Stimulated activated CD8-positive, alpha-beta memory T cell treated with anti-CD3 and anti-CD28 coated beads, Interleukin-12 subunit alpha, Interleukin-12 subunit beta, amount 100 ng/mL, for 1 hour (primary cell): ENCODE data around the gene BTBD2.

ENCODE experiments used
- DNase-seq: peaks from one replicate; pipeline ENCODE4 v3.0.0-alpha.2; 2020; ENCODE audit warnings: low read depth

BTBD2 gene

DNA sequence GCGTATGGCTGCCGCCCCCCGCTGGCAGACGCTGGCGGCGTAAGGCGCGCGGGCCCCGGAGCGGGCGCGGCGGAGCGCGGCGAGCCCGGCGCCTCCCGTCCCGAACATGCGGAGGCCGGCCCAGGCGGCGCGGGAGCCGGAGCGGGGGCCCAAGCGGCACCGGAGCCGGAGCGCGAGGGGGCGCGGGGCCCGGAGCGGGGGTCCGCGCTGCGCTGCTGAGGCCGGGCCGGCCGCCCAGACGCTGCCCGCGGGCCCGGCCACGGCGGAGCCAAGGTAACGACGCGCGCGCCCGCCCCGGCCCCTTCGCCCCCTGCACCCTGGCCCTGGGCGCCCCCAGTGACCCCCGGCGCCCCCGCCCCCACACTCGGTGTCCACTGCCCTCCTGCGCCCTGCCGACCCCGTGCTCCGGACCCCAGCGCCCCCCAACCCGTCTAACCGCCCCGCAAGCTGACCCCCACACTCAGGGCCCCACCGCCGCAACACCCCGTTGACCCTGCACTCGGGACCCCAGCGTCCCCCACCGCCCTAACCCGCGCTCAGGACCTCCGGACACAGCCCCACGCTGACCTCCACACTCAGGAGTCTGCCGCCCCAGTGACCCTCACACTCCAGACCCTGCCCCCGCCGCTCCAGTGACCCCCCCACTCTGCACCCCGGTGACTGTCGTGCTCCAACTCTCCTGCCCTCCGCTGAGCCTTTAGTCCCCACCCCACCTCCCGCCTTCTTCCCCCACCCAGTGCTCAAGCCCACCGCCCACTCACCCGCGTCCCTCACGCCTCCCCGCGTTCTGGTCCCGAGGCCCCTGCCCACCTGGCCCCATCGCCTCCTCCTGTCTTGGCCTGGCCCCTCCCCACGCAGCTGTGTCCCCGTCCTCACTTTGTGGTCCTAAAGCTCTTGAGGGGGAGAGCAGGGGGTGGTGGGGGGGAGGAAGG lies 74.1 kb downstream of the BTBD2 start, which contains the start of gene CSNK1G2:
CSNK1G2 (plus strand) TSS at position 27 of the 932 bp plus-strand sequence. CDS start 28,601 bp downstream, outside the sequence.
- DNase-seq, result no peak

DNA sequence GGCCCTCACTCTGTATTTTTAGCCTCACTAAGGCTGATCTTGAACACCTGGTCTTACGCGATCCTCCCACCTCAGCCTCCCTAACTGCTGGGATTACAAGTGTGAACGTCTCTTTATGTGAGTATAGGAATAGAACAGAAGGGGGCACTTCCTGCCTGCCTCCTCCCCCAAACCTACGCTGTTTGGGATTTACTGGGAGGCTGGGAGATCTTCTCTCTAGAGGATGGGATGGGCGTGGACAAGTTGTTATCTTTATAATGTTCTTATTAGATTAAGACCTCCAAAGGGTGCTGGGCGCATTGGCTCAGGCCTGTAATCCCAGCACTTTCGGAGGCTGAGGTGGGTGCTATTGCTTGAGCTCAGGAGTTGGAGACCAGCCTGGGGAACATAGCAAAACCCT lies 77.4 kb downstream of the BTBD2 start:
- DNase-seq, result no peak

DNA sequence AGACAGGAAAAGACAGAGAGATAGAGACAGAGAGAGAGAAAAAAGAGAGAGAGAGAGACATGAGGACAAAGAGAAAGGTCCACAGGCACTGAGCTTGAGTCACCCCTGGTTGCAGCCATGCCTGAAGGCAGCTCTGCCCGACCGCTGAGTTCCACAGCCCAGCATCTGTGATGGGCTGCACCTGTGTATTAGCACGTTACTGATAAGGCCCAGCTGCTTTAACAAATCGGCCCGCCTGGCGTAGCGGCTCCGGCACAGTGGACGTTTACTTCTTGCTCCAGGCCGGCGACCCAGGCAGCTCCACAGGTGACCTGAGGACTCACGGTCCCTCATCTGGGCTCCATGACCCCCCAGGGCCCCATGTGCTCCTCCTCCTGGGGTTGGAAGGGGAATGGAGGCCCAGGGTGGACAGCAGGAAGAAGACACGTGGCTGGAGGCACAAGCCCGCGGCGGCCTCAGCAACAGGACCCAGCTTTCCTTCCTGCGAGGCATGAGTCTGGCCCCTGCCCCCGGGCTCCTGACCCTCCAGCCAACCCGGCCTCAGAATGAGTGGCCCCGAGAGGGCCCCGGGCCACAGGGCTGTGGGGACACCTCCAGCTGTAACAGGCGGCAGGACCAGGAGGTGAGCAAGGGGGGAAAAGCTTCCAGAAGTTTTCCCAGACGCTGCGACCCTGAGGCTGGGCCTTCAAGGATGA lies 78.5 kb downstream of the BTBD2 start:
- DNase-seq, result no peak

DNA sequence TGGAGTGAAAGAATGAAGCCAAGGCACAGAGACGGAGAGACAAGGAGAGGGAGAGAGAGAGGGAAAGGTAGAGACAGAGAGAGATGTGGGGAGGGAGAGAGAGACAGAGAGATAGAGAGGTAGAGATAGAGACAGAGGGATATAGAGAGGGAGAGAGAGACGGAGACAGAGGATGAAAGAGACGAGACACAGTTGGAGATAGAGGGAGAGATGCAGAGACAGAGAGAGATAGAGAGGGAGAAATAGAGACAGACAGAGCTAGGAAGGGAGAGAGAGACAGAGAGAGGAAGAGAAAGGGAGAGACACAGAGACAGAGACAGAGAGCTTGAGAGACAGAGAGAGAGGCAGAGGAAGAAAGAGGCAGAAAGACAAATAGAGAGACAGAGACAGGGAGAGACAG lies 79.1 kb downstream of the BTBD2 start:
- no peak for DNase-seq

DNA sequence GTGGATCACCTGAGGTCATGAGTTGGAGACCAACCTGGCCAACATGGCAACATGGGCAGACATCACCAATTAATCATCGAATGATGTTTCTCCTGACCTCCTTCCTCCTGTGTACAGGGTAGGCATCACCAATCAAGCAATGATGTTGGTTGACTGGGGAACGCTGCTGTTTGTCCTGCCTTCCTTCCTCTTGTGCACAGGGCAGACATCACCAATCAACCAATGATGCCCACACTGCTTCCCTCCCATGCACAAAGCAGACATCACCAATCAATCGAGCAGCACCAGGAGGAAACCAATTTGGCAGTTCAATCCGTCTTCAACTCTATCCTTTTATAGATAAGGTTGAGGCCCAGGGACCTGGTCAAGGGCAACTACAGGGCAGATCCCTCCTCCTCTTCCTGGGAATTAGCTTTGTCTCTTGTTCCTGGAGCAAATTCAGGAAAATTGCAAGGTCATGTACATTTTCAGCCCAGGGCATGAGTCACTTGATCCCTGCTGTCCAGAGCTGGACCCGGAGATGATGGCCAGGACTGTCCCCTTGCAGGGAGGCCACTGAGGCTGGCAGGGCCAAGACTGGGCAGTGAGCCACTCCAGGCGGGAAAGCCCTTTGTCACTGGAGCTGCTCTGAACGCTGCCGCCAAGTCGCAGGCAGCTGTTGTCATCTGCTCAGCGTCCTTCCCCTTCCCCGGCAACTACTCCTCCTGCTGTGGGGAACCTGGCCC lies 79.9 kb downstream of the BTBD2 start:
- no peak for DNase-seq
